SJCRH30 (cell line): Measurements from ENCODE around the gene PTTG1IP. TPM values are rescaled to one million over a fixed set of nuclear protein-coding genes. Genes with fewer than 3 reads are reported as not detected.

Experiments used
- DNase-seq, 2 experiments: peaks; one replicate each; pipeline ENCODE4 v3.0.0-alpha.2; 2015 to 2020
- H3K27ac ChIP-seq: fragments of 250-450 bp; sonication (Bioruptor Pico); 2 replicates; pipeline ENCODE4 v1.5.1; 2020; ENCODE audit warnings: mild to moderate bottlenecking, moderate library complexity
- H3K27me3 ChIP-seq: fragments of 250-450 bp; sonication (Bioruptor Pico); 2 replicates; pipeline ENCODE4 v1.5.1; 2020; ENCODE audit warnings: mild to moderate bottlenecking, moderate library complexity
- H3K36me3 ChIP-seq: fragments of 250-450 bp; sonication (Bioruptor Pico); 2 replicates; pipeline ENCODE4 v1.5.1; 2020; ENCODE audit warnings: mild to moderate bottlenecking, moderate library complexity
- H3K4me1 ChIP-seq: fragments of 250-450 bp; sonication (Bioruptor Pico); 2 replicates; pipeline ENCODE4 v1.5.1; 2020; ENCODE audit warnings: mild to moderate bottlenecking, moderate library complexity
- H3K4me3 ChIP-seq: fragments of 250-450 bp; sonication (Bioruptor Pico); 2 replicates; pipeline ENCODE4 v1.5.1; 2020; ENCODE audit warnings: mild to moderate bottlenecking, moderate library complexity
- H3K9me3 ChIP-seq: fragments of 250-450 bp; sonication (Bioruptor Pico); replicated peaks from 2 replicates; pipeline ENCODE4 v1.5.1; 2020; ENCODE audit warnings: mild to moderate bottlenecking, moderate library complexity
- total RNA-seq: library from RNA; depleted of rRNA; stranded (reverse); fragments of >200 nt; shearing (Covaris generic); gene quantifications from 2 replicates; pipeline ENCODE4 v1.2.3, GENCODE V29; 2014; rRNA removed

The PTTG1IP gene, protein sequence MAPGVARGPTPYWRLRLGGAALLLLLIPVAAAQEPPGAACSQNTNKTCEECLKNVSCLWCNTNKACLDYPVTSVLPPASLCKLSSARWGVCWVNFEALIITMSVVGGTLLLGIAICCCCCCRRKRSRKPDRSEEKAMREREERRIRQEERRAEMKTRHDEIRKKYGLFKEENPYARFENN
- total RNA-seq, result 195 TPM in 2 replicates

DNA sequence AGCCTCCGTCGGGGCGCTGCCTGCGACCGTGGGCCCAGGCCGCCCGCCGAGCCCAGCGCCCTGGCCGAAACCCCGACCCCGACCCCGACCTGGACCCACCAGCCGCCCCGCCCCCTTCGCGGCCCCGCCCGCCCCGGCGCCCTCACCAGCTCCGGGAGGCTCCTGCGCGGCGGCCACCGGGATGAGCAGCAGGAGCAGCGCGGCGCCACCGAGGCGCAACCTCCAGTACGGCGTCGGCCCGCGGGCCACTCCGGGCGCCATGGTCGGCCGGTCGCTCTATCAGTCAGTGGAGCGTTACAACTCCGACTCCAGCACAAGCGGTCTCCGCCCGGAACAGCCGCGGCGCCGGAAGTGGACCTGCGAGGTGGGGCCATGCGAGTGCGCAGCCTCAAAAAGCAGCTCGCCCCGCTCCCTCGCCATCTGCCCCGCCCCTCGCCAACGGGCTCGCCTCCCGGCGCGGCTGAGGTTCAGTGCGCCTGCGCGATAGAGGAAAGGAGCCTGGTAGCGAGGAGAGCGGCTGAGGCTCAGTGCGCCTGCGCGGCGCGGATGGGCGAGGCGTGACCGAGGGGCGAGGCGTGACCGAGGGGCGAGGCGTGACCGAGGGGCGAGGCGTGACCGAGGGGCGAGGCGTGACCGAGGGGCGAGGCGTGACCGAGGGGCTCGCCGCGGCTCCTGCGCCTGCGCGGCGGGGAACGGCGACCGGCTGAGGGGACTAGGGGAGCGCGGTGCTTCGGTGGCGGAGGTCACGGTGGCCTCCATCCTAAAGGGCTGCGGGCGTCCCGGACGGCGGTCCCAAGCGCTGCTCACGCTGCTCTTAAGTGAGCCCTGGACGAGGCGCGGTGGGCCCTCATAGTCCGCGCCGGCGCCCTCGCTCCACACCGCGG, at the start of gene PTTG1IP:
Gene PTTG1IP (minus strand): TSS at position 335 of the 884 bp plus-strand sequence. CDS start 74 bp downstream, at position 261.
- Histone ChIP-seq H3K36me3 (no peaks in the 10 kb centered on the region), H3K27me3 (no peaks in the 10 kb centered on the region), H3K9me3 (no peaks in the 10 kb centered on the region), H3K4me3 (peak within 1 kb of the TSS; percentile 80), H3K4me1 (peaks cover 35% of the 10 kb centered on the region), H3K27ac (peak within 1 kb of the TSS; percentile 68)
- peak; percentile 98 to 99 for DNase-seq

DNA sequence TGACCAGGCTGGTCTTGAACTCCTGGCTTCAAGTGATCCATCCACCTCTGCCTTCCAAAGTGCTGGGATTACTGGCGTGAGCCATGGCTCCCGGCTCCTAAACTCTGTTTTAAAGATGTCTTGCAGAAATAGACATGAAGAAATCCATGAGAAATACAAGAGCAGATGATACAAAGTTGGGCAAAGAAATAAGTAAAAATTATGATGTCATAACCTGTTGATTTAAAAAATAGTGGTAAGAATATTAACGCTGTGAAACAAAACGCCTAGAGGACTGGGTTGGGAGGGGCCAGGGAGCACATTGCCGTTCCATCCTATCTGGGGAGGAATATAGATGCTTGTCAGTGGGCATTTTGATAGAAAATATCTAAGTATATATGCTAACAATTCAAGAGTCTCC, 48.4 kb upstream of the PTTG1IP start:
- no peaks in the 10 kb centered on the region for H3K9me3 ChIP-seq
- H3K36me3 ChIP-seq, result no peaks in the 10 kb centered on the region
- H3K4me3 ChIP-seq, result no peak overlapping the region
- H3K27ac ChIP-seq, result no peak overlapping the region
- H3K27me3 ChIP-seq, result no peaks in the 10 kb centered on the region
- no peak for DNase-seq
- H3K4me1 ChIP-seq, result peaks cover 45% of the 10 kb centered on the region

DNA sequence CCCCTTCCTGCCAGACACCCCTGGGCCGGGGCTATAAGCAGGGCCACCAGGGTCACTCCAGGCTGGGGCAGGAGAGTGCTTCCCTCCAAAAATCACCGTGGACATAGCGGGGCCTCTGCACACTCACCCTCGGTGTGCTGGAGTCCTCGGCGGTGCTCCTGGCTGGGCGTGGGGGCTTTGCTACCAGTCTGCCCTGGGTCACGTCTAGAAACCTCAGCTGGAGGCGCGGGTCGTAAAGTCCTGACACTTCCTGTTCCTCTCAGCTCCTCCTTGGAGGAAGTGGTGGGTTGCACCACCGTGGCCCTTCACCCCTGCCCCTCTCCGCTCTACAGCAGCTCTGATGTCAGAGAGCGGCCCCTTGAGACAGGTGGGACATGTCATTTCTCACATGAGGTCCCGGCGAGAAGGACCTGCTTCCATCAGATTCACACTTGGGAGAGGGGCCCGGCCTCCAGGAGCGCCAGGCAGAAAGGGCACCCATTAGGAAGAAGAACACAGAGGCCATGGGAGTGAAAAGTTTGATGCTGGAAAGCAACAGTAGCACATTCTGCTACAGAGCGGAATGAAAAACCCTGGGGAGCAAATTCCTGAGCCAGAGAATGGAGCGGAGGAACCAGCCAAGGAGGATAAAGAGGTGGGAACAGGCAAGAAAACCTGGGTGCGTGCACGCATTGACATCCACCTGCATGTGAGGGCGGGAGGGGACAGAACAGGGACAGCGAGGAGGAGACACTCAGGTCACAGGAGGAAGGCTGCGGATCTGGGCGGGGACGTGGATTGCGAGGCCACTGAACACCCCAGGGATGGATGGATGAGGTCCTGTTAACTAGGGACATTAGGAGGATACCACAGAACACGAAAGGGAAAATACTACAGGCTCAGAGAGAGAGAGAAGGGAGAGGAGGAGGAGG, 47.5 kb upstream of the PTTG1IP start, which contains the start of gene ITGB2:
Gene ITGB2 (minus strand): TSS at position 206 of the 911 bp plus-strand sequence. CDS start 10,117 bp downstream, outside the sequence.
- peaks cover 46% of the 10 kb centered on the region for H3K4me1 ChIP-seq
- no peak within 1 kb of the TSS for H3K27ac ChIP-seq

DNA sequence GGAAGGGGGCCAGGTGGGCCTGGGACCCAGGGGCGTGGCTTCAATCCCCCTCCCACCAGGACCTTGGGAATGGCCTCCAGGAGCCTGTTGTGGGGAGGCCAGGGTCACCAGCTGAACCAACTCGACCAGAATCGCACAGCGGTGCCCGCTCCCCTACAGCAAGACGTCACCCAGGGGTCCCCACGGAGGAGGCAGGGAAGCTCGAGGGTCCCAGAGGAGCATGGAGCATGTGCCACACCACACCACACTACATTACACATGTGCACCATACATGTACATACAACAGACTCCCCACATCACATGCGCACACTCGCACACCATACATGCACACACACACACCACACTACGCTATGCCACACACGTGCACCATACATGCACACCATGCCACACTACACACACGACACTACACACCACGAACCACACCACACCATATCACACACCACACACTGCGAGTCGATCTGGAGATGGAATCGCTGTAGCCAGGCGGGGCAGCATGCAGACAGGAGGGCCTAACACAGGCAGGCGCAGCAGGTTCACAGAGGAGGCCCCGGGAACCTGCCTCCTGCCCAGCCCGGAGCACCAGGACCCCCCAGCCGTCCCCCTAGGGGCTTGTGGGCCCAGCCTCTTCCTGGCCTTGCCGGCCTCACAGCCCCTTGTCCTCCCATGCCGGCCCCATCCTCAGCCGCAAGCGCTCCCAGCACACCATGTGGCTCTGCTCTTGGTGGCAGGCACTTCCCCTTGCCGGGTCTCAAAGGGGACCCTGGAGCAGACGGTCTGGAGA, 46.6 kb upstream of the PTTG1IP start:
- DNase-seq, result no peak
- Histone ChIP-seq H3K36me3 (no peaks in the 10 kb centered on the region), H3K27ac (no peak overlapping the region), H3K4me1 (peaks cover 37% of the 10 kb centered on the region), H3K4me3 (no peak overlapping the region), H3K27me3 (no peaks in the 10 kb centered on the region), H3K9me3 (no peaks in the 10 kb centered on the region)

More for the DNA sequence above, 47.5 kb upstream of the PTTG1IP start, which contains the start of gene ITGB2:
- Histone ChIP-seq H3K27me3 (no peaks in the 10 kb centered on the region), H3K4me3 (no peak within 1 kb of the TSS), H3K9me3 (no peaks in the 10 kb centered on the region), H3K36me3 (no peaks in the 10 kb centered on the region)
- DNase-seq, result no peak

DNA sequence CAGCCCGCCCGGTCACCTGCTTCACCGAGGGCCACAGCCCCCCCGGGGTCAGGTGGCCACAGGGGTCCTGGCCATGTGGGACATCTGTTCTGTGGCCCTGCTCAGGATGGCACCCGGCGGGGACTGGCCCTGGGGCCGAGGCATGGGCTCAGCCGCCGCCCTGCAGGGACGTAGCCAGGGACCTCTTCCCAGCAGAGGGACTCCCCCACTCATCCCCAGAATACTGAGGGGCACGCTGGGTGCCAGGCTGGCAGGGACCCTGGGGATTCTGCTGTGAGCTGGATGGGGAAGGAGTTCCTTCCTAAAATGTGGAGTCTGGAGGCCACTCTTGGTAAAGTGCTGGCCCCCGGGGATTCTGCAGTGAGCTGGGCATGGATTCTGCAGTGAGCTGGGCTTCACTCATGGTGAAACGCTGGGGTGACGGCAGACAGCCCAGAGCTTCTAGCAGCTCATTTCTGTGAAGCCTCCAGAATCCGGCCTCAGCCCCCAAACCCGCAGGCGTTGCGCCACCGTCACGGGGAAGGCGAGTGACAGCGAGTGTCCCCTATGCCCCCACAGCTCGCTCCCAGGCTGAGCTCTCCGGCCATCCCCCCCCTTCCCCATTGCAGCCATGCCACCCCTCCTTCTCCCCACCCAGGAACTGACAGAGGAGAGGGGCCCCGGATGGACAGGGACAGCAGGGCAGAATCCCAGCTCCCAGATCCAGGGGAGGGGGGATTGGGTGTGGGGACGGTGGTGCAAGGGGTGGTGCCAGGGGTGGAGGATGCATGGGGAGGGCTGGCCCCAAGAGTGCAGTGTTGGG, 45.8 kb upstream of the PTTG1IP start:
- H3K4me3 ChIP-seq, result no peak overlapping the region
- no peaks in the 10 kb centered on the region for H3K9me3 ChIP-seq
- H3K4me1 ChIP-seq, result peaks cover 32% of the 10 kb centered on the region
- no peak overlapping the region for H3K27ac ChIP-seq
- no peaks in the 10 kb centered on the region for H3K27me3 ChIP-seq
- no peaks in the 10 kb centered on the region for H3K36me3 ChIP-seq
- DNase-seq, result no peak

DNA sequence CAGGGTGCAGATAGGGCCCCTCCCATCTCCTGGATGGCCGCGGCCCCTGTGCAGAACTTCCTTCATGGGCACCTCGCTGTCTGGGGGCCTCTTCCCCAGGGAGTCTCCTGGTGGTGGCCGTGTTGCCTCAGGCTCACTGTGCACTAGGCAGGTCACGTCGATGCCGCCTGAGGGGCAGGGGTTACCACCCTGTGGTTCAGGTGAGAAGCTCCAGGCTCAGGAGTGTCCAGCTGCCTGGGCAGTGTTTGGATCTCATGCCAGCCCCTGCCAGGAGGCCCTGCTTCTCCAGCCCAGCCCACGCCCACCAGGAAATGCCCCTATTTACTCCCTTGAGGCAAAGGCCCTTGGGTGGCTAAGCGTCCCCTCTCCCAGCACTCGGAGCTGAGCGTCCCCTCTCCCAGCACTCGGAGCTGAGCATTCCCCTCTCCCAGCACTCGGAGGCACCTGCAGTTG, 45.1 kb upstream of the PTTG1IP start:
- no peaks in the 10 kb centered on the region for H3K36me3 ChIP-seq
- H3K4me3 ChIP-seq, result no peak overlapping the region
- H3K27me3 ChIP-seq, result no peaks in the 10 kb centered on the region
- H3K9me3 ChIP-seq, result no peaks in the 10 kb centered on the region
- DNase-seq, result no peak
- H3K27ac ChIP-seq, result no peak overlapping the region
- H3K4me1 ChIP-seq, result peaks cover 32% of the 10 kb centered on the region

DNA sequence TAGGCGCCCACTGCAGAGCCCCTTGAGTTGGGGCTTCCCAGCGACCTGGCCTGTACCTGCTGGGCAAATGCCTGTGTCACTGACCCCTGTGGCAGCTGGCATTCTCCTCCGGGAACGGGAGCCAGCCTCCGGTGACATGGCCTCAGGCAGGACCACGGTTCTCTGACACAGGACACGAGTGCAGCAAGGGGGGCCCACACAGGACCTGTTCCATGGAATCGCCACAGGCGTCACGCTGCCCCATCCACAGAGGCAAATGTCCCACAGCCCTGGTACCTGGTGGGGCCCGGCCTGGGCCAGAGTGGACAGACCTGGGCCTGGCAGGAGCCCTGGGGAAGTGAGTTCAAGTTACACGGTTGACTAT, 44.6 kb upstream of the PTTG1IP start:
- H3K4me3 ChIP-seq, result no peak overlapping the region
- peaks cover 38% of the 10 kb centered on the region for H3K4me1 ChIP-seq
- H3K9me3 ChIP-seq, result no peaks in the 10 kb centered on the region
- no peak overlapping the region for H3K27ac ChIP-seq
- H3K36me3 ChIP-seq, result no peaks in the 10 kb centered on the region
- no peak for DNase-seq
- H3K27me3 ChIP-seq, result no peaks in the 10 kb centered on the region

DNA sequence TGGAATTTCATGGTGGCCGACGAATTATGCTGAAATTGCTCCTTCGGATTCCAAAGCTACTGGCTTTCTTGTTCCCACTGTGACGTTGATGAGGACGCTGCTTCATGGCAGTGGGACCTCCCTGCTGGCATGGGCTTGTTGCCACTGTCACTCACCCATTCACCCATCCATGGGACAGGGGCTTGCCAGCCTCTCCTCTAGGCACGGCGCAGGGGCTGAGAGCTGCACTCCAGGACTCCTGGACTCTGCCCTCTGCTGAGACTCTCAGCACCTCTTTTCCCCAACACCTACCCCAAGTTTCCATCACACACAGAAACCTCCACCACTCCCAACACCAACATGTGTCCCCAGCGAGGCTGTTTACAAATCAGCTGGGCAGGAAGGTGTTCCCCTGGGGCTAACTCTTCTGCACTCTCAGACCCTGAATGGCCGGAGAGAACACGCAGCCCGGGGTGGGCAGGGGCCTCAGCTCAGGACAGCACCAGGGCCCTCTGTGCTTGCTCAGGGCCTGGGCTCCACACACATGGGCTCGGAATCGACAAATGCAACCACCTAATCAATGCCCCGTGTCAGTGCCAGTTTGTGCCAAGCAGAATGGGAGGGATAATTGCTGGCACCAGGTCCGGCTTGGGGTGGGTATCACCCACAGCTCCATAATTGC, 44.1 kb upstream of the PTTG1IP start:
- peak; percentile 43 for DNase-seq
- Histone ChIP-seq H3K9me3 (no peaks in the 10 kb centered on the region), H3K4me3 (peak overlapping the region; percentile 22), H3K4me1 (peaks cover 38% of the 10 kb centered on the region), H3K27me3 (no peaks in the 10 kb centered on the region), H3K27ac (peak overlapping the region; percentile 45; the same call in 1 of the 2 replicates), H3K36me3 (no peaks in the 10 kb centered on the region)

DNA sequence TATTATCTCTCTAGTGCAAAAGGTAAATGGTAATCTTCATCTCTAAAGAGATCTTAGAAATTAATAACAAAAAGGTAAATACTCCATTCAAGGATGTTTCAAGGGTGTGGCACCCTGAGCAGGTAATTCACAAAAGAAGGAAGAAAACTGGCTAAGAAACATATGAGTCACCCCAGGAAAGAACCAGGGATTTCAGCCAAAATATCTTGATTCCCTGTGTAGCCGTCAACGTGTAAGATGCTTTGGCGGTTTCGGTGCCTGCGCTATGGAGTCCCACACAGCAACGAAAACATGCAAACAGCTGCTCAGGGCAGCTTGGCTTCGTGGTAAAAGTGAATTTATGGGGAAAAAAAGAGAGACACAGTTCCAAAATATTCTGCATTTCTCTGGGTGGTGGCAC, 43.5 kb upstream of the PTTG1IP start:
- Histone ChIP-seq H3K9me3 (no peaks in the 10 kb centered on the region), H3K27me3 (no peaks in the 10 kb centered on the region), H3K27ac (peak overlapping the region; percentile 45; the same call in 1 of the 2 replicates), H3K4me1 (peaks cover 44% of the 10 kb centered on the region), H3K4me3 (peak overlapping the region; percentile 22), H3K36me3 (no peaks in the 10 kb centered on the region)
- DNase-seq, result peak; percentile 60 to 67

DNA sequence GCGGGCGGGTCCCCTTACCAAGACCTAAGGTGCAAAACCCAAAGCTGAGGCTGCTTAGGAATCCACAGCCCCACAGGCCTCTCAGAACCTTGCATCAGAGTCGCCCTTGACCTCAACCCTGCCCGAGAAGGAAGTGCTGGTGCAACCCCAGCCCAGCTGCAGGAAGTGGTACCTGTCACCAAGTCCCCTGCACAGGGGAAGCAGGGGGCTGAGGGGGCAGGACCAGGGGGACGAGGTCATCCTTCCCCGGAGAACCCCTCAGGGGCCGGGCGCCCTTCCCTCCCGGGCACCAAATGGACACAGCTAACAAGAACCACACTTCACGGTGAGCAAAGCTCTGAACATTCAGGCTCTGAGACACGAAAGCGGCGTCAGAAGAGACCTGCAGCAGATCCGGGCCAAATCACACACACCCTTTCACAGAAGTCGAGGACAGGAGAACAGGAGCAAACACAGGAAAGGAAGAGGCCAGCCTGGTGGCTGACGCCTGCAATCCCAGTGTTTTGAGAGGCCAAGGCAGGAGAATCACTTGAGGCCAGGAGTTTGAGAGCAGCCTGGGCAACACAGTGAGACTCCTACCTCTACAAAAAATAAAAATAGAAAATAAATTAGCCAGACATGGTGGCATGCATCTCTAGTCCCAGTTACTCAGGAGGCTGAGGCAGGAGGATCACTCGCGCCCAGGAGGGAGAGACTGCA, 40.8 kb upstream of the PTTG1IP start:
- H3K9me3 ChIP-seq, result no peaks in the 10 kb centered on the region
- H3K4me1 ChIP-seq, result peaks cover 67% of the 10 kb centered on the region
- DNase-seq, result no peak
- H3K4me3 ChIP-seq, result no peak overlapping the region
- H3K36me3 ChIP-seq, result no peaks in the 10 kb centered on the region
- no peak overlapping the region for H3K27ac ChIP-seq
- no peaks in the 10 kb centered on the region for H3K27me3 ChIP-seq

DNA sequence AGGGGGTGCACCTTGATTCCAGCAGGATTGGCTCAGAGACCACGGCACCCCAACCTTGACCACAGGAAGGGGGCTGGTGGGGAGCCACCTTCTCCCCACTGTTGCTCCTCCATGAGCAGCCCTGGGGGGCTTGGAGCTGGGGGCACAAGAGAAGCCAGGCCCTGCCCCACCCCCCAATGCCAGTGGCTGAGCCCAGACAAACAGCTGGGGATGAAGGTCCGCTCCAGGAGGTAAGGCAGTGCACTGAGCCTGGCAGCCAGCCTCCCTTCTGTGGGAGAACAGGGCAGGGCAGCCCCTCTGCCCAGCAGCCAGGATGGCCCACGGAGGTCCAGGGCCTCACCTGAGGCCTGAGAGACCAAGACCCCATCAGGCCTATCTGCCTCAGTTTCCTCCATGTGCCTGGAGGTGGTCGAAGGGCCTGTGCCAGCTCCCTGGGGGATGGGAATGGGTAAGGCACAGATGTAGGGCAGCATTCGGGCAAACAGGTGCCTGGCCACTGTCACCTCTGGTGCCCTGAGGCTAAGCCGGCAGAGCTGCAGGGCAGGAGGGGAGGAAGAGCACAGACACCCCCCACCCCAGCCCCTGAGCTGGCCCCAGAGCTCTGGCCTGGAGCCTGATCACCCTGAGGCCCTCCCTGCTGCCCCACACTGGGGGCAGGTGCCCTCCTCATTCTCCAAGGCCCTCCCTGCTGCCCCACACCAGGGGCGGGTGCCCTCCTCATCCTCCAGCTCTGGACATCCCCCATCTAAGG, 40.1 kb upstream of the PTTG1IP start:
- Histone ChIP-seq H3K27ac (no peak overlapping the region), H3K36me3 (no peaks in the 10 kb centered on the region), H3K27me3 (no peaks in the 10 kb centered on the region), H3K9me3 (no peaks in the 10 kb centered on the region), H3K4me3 (no peak overlapping the region), H3K4me1 (peaks cover 64% of the 10 kb centered on the region)
- DNase-seq, result no peak
